ENCODE results near the gene LMO2.
"Not testable (repeated sequence)": the region's sequence is repeated elsewhere in the genome, so short reads cannot be mapped to it uniquely, and the experiment has no call there.

LMO2 gene

DNA sequence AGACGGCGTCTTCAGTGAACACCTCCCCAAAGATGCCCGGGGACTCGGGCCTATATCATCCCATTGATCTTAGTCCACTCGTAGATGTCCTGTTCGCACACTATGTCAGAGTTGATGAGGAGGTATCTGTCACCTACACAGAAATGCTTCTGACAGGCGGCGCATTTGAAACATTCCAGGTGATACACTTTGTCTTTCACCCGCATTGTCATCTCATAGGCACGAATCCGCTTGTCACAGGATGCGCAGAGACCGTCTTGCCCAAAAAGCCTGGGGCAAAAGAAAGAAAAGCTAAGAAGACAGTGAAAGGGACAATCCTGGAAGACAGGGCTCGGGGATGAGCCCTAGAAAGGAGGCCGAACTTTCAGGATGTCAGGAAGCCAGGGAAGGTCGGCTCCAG lies 32.6 kb downstream of the LMO2 start:
- no peak for DNase-seq

- DNase-seq = peak; percentile 89
These were observed 33.9 kb downstream of the LMO2 start for GRCh38 chr11:33857933-33858371.

DNA sequence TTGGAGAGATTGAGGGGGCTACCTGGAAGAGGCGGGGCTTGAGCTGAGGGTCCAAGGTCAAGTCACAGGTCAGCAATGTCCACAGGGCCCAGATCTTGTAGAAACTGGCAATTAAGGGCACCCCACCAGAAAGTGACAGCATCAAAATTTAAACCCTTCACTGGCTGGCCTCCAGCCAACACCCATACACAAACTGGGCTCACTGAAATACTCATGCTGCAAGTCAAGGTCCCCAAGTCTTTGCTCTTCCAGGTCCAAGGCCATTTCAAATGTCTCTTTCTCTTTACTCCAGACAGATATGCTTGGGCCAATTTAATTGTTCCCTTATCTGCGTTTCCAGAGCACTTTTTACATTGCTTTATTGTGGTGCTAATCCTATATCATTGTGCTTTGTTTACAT lies 36.4 kb downstream of the LMO2 start:
- no peak for DNase-seq

GRCh38 chr11:33848717-33849390 lies 43.0 kb downstream of the LMO2 start:
- DNase-seq = no peak

DNA sequence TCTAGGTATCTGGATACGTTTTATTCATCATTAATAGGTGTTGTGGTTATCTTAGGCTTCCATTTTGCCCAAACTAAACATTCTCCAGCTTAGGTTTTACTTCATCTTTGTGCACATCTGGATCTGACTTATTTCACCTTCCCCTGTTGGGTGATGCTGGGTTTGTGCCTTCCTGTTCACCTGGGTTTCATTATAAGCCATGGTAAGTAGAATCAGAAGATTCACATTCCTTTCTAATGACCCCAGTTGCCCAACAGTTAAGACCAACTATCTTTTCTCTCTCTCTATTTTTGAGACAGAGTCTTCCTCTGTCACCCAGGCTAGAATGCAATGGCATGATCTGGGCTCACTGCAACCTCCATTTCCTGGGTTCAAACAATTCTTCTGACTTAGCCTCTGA lies 44.6 kb downstream of the LMO2 start:
- no peak for DNase-seq

DNA sequence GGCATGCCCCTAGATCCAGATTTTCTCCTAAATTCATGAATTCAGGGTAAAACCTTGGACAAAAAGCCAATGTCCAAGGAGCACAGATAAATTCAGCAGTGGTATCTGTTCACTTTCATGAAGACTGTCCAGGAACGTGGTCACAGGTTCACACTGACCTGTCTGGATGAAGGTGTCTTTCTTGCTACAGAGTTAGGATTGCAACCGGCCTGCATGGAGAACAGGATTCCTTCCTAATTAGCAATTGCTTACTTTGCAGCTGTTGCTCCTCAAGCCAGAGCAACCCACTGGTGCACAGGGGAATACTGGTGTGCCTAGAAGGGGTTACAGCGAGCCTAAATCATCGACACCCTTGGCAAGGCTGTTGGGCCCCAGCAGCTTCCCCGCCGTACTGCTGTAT lies 47.6 kb downstream of the LMO2 start:
- DNase-seq = no peak

- DNase-seq = no peak
These were observed 48.9 kb downstream of the LMO2 start for GRCh38 chr11:33843018-33843417.

- DNase-seq = no peak
These were observed 49.5 kb downstream of the LMO2 start for GRCh38 chr11:33842236-33842915.

- DNase-seq = not testable (repeated sequence)
These were observed 53.6 kb downstream of the LMO2 start for GRCh38 chr11:33838234-33838633.

DNA sequence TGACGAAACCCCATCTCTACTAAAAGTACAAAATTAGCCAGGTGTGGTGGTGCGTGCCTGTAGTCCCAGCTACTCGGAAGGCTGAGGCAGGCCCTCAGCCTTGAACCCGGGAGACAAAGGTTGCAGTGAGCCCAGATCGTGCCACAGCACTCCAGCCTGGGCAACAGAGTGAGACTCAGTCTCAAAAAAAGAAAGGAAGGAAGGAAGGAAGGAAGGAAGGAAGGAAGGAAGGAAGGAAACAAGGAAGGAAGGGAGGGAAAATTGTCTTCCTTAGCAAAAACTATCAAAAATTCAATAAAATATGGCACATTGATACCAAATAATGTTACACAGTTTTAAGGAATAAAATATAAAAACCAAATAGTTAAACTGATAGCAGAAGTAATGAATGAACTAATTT lies 54.5 kb downstream of the LMO2 start:
- DNase-seq = not testable (repeated sequence)

GRCh38 chr11:33835143-33835878 lies 56.6 kb downstream of the LMO2 start:
- DNase-seq = no peak

DNA sequence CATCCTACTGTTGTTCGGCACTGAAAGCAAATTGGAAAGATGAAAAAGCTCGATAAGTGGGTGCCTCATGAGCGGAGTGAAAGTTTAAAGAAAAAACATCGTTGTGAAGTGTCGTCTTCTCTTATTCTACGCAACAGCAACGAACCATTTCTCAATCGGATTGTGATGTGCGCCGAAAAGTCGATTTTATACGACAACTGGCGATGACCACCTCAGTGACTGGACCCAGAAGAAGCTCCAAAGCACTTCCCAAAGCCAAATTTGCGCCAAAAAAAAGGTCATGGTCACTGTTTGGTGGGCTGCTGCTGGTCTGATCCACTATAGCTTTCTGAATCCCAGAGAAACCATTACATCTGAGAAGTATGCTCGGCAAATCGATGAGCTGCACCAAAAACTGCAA lies 59.2 kb downstream of the LMO2 start:
- DNase-seq = no peak

GRCh38 chr11:33830903-33831648 lies 60.8 kb downstream of the LMO2 start:
- DNase-seq = no peak

GRCh38 chr11:33829430-33830141 lies 62.3 kb downstream of the LMO2 start:
- DNase-seq = peak; percentile 75

- no peak for DNase-seq
These were observed 63.1 kb downstream of the LMO2 start for GRCh38 chr11:33828604-33829429.

DNA sequence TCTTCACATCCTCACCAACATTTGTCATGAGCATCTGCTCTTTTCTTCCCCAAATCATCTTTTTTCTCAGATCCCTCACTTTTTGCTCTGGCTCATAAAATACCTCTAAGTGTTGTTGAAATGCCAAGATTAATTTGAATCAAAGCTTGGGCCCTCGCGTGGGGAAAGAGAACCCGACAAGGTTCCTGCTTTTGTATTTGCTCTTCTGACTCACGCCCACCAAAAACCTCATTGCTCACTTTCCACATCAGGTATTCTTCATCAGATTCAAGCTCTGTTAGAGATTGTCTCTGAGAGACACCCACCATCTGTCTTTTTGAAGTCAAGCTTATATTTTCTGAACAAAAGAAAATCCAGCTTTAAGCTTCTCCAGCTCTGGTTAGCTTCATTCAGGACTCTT lies 64.7 kb downstream of the LMO2 start:
- DNase-seq = no peak

- DNase-seq = no peak
These were observed 65.9 kb downstream of the LMO2 start for GRCh38 chr11:33825854-33826560.

DNA sequence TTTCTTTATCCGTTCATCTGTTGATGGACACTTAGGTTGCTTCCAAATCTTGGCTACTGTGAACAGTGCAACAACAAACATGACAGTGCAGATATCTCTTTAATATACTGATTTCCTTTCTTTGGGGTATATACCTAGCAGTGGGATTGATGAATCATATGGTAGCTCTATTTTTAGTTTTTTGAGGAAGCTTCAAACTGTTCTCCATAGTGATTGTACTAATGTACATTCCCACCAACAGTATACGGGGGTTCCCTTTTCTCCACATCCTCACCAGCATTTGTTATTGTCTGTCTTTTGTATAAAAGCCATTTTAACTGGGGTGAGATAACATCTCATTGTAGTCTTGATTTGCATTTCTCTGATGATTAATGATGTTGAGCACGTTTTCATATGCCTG lies 68.9 kb downstream of the LMO2 start:
- DNase-seq = not testable (repeated sequence)

DNA sequence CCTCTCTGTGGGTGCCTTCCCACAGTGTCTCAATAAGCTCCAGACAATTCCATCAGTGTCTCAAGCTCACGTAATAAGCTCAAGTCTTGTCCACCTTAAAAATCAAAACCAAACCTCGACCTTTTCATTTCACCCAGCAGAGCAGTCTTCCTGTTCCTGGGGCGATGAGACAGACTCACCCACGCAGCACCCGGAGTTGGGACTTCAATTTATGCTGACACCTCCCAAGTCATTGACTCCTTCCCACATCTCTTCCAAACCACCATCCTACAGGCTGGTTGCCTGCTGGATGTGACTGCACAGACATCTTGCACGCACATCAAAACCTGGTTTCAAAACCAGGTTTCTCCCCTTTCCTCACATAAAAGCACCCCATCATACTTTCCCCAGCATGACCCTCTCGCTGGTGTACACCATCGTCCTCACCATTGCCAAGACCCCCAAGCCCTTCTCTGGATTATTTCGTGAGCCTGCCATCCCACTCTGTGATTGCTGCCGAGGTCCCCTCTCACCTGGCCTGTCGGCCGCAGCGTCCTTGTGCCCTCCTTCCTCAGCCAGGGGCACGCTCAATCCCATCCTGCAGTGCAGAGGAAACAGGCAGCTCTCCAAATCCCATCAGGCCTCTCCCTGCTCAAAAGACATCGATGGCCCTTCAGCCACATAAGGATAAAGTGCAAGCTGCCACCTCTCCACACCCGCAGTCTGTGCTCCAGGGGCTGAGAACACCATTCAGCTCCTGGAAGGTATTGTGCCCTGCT lies 72.4 kb downstream of the LMO2 start:
- no peak for DNase-seq
